ENCODE measurements around the gene GALNT17. TPM values are rescaled to one million over a fixed set of nuclear protein-coding genes. Genes with fewer than 3 reads are reported as not detected.

Gene GALNT17
- total and polyA plus RNA-seq, 4 donors = 1.3 to 22.4 (median 4.0) TPM

DNA sequence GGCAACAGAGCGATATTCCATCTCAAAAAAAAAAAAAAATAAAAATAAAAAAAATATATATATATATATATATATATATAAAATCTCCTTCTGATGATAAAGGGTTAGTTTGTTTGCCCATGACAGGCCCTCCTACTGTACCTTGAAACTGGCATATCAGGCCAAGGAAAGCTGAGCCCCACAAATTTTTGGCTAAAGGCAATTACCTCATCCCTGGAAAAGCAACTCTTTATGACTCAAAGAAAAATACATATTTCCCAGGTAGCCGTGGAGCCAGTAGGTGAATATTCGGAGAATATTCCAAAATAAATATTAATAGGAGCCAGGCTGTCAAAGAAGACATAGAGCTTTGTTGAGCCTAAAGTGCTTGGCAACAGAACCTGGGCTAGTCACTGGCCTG is 245.1 kb downstream of the GALNT17 start:
- ATAC-seq (ENCODE audit: low FRiP score) (no peak), DNase-seq (no peak)
- H3K27ac ChIP-seq (ENCODE audit: low read depth in 1 of 2, low read length in 2 of 2) = no peak overlapping the region
- no peak overlapping the region for H3K4me3 ChIP-seq (ENCODE audit: low read length in 2 of 2)
- H3K4me1 ChIP-seq (ENCODE audit: control insufficient read depth in 1 of 2, insufficient read depth in 2 of 2, low read length in 2 of 2) = no peaks in the 10 kb centered on the region
- no peaks in the 10 kb centered on the region for H3K9me3 ChIP-seq (ENCODE audit: control insufficient read depth, low read length)
- intact Hi-C loops (cut with DNase I) = no loop called here
- 26 to 29% methylated on average over 3 of the region's 3 CpGs for WGBS, 2 donors
- H3K36me3 ChIP-seq (ENCODE audit: control insufficient read depth in 1 of 2, insufficient read depth in 2 of 2, low read length in 1 of 2) = no peaks in the 10 kb centered on the region
- H3K27me3 ChIP-seq (ENCODE audit: control insufficient read depth in 1 of 2, insufficient read depth in 2 of 2, low read length in 1 of 2) = no peaks in the 10 kb centered on the region

GRCh38 chr7:71377469-71377868 is 245.5 kb downstream of the GALNT17 start:
- DNase-seq = no peak
- Histone ChIP-seq H3K36me3 (ENCODE audit: control insufficient read depth in 1 of 2, insufficient read depth in 2 of 2, low read length in 1 of 2) (no peaks in the 10 kb centered on the region), H3K4me1 (ENCODE audit: control insufficient read depth in 1 of 2, insufficient read depth in 2 of 2, low read length in 2 of 2) (no peaks in the 10 kb centered on the region), H3K9me3 (ENCODE audit: control insufficient read depth, low read length) (no peaks in the 10 kb centered on the region), H3K27ac (ENCODE audit: low read depth in 1 of 2, low read length in 2 of 2) (no peak overlapping the region), H3K4me3 (ENCODE audit: low read length in 2 of 2) (no peak overlapping the region), H3K27me3 (ENCODE audit: control insufficient read depth in 1 of 2, insufficient read depth in 2 of 2, low read length in 1 of 2) (no peaks in the 10 kb centered on the region)
- intact Hi-C loops (cut with DNase I) = no loop called here
- 72 to 77% methylated on average over 3 of the region's 3 CpGs for WGBS, 2 donors
- ATAC-seq (ENCODE audit: low FRiP score) = no peak

GRCh38 chr7:71384094-71384493 is 252.2 kb downstream of the GALNT17 start:
- no peaks in the 10 kb centered on the region for H3K27me3 ChIP-seq (ENCODE audit: control insufficient read depth in 1 of 2, insufficient read depth in 2 of 2, low read length in 1 of 2)
- no peak overlapping the region for H3K4me3 ChIP-seq (ENCODE audit: low read length in 2 of 2)
- ATAC-seq (ENCODE audit: low FRiP score) = no peak
- no peaks in the 10 kb centered on the region for H3K9me3 ChIP-seq (ENCODE audit: control insufficient read depth, low read length)
- WGBS, 2 donors = 77 to 81% methylated on average over 5 of the region's 5 CpGs
- intact Hi-C loops (cut with DNase I) = no loop called here
- no peaks in the 10 kb centered on the region for H3K36me3 ChIP-seq (ENCODE audit: control insufficient read depth in 1 of 2, insufficient read depth in 2 of 2, low read length in 1 of 2)
- no peaks in the 10 kb centered on the region for H3K4me1 ChIP-seq (ENCODE audit: control insufficient read depth in 1 of 2, insufficient read depth in 2 of 2, low read length in 2 of 2)
- DNase-seq = no peak
- no peak overlapping the region for H3K27ac ChIP-seq (ENCODE audit: low read depth in 1 of 2, low read length in 2 of 2)

DNA sequence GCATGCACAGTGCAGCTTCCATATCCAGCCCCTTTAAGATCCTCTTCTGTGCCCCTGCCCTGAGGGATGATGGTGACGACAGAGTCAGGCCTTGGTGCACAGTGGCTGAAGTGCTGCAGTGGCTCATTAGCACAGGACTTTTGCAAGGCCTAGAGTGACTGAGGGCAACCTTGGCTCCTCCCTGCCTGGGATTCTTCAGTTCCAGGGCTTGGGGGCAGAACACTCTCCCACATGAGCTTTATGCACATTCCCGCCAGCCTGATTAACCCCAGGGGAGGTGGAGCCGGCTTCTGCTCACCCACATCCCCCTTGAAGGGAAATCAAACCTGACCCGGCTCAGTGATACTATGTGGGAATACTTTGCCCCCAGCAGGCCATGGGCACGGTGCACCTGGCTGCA is 253.4 kb downstream of the GALNT17 start:
- intact Hi-C loops (cut with DNase I) = no loop called here
- no peak overlapping the region for H3K27ac ChIP-seq (ENCODE audit: low read depth in 1 of 2, low read length in 2 of 2)
- no peaks in the 10 kb centered on the region for H3K4me1 ChIP-seq (ENCODE audit: control insufficient read depth in 1 of 2, insufficient read depth in 2 of 2, low read length in 2 of 2)
- DNase-seq (no peak), ATAC-seq (ENCODE audit: low FRiP score) (no peak)
- H3K9me3 ChIP-seq (ENCODE audit: control insufficient read depth, low read length) = no peaks in the 10 kb centered on the region
- no peaks in the 10 kb centered on the region for H3K36me3 ChIP-seq (ENCODE audit: control insufficient read depth in 1 of 2, insufficient read depth in 2 of 2, low read length in 1 of 2)
- H3K27me3 ChIP-seq (ENCODE audit: control insufficient read depth in 1 of 2, insufficient read depth in 2 of 2, low read length in 1 of 2) = no peaks in the 10 kb centered on the region
- H3K4me3 ChIP-seq (ENCODE audit: low read length in 2 of 2) = no peak overlapping the region
- 90 to 92% methylated on average over 5 of the region's 5 CpGs for WGBS, 2 donors

DNA sequence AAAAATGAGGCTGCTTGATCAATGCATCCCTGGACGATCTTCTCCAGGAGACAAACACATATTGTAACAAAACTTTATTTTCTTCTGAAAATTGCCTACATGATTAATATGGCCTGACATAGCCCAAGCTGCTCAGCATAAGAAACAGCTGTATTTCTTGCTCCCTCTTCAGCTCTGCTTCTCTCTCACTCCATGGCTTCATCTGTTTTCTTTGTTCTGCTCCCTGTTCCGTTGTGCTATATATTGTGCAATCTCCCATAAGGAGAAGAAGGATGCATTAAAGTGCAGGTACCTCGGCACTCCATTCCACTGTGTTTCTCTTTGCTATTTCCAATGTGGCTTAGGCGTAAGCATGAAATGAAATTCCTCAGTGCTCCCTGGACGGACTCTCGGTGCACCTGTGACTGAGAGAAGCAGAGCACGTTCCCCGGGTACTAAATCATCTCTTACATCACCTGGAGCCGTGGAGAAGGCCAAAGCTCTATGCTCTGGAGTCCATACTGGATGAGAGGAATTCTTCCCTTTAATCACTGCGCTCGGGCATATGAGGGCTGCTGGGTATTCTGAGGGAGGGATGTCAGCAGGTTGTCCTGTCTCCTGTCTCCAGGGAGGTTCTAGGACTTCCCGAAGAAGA is 254.3 kb downstream of the GALNT17 start:
- 88 to 91% methylated on average over 12 of the region's 12 CpGs for WGBS, 2 donors
- Histone ChIP-seq H3K27me3 (ENCODE audit: control insufficient read depth in 1 of 2, insufficient read depth in 2 of 2, low read length in 1 of 2) (no peaks in the 10 kb centered on the region), H3K36me3 (ENCODE audit: control insufficient read depth in 1 of 2, insufficient read depth in 2 of 2, low read length in 1 of 2) (no peaks in the 10 kb centered on the region), H3K4me3 (ENCODE audit: low read length in 2 of 2) (no peak overlapping the region), H3K9me3 (ENCODE audit: control insufficient read depth, low read length) (no peaks in the 10 kb centered on the region), H3K27ac (ENCODE audit: low read depth in 1 of 2, low read length in 2 of 2) (no peak overlapping the region), H3K4me1 (ENCODE audit: control insufficient read depth in 1 of 2, insufficient read depth in 2 of 2, low read length in 2 of 2) (no peaks in the 10 kb centered on the region)
- intact Hi-C loops (cut with DNase I) = no loop called here
- ATAC-seq (ENCODE audit: low FRiP score) (no peak), DNase-seq (no peak)

DNA sequence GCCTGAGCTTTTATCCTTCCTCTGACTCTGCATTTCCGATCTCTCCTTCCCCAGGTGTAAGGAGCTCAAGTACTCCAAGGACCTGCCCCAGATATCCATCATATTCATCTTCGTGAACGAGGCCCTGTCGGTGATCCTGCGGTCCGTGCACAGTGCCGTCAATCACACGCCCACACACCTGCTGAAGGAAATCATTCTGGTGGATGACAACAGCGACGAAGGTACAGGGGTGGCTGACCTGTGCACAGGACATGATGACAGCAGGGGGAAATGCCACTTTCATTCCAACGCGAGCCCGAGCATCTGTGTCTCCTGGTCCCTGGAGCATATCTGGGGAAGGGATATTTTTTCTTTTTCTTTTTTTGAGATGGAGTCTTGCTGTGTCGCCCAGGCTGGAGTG is 256.2 kb downstream of the GALNT17 start:
- ATAC-seq (ENCODE audit: low FRiP score) = no peak
- intact Hi-C loops (cut with DNase I) = no loop called here
- Histone ChIP-seq H3K4me1 (ENCODE audit: control insufficient read depth in 1 of 2, insufficient read depth in 2 of 2, low read length in 2 of 2) (no peaks in the 10 kb centered on the region), H3K36me3 (ENCODE audit: control insufficient read depth in 1 of 2, insufficient read depth in 2 of 2, low read length in 1 of 2) (no peaks in the 10 kb centered on the region), H3K27ac (ENCODE audit: low read depth in 1 of 2, low read length in 2 of 2) (no peak overlapping the region), H3K4me3 (ENCODE audit: low read length in 2 of 2) (no peak overlapping the region), H3K27me3 (ENCODE audit: control insufficient read depth in 1 of 2, insufficient read depth in 2 of 2, low read length in 1 of 2) (no peaks in the 10 kb centered on the region), H3K9me3 (ENCODE audit: control insufficient read depth, low read length) (no peaks in the 10 kb centered on the region)
- 92 to 93% methylated on average over 14 of the region's 14 CpGs for WGBS, 2 donors
- no peak for DNase-seq

DNA sequence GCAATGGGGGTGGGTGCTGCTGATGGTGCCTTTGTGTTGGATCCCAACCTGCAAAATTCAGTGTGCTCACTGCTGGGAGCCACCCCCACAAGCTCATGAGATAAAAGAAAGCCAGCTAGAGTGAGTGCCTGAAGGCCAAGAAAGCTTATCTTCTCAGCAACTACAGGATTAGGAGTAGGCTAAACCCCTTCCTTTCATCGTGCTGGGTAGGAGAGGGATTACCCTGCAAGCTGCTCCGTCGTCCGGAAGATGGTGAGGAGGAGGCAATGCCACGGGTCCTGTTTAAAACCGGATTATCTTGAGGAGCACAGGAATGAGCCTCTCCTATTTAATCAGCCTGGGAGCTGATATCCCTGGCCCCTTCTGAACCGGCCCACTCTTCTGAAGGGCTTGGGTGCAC is 258.0 kb downstream of the GALNT17 start:
- no peak for ATAC-seq (ENCODE audit: low FRiP score)
- Histone ChIP-seq H3K4me3 (ENCODE audit: low read length in 2 of 2) (no peak overlapping the region), H3K9me3 (ENCODE audit: control insufficient read depth, low read length) (no peaks in the 10 kb centered on the region), H3K4me1 (ENCODE audit: control insufficient read depth in 1 of 2, insufficient read depth in 2 of 2, low read length in 2 of 2) (no peaks in the 10 kb centered on the region), H3K27me3 (ENCODE audit: control insufficient read depth in 1 of 2, insufficient read depth in 2 of 2, low read length in 1 of 2) (no peaks in the 10 kb centered on the region), H3K27ac (ENCODE audit: low read depth in 1 of 2, low read length in 2 of 2) (no peak overlapping the region), H3K36me3 (ENCODE audit: control insufficient read depth in 1 of 2, insufficient read depth in 2 of 2, low read length in 1 of 2) (no peaks in the 10 kb centered on the region)
- no peak for DNase-seq
- intact Hi-C loops (cut with DNase I) = no loop called here
- WGBS, 2 donors = 91 to 95% methylated on average over 7 of the region's 7 CpGs

DNA sequence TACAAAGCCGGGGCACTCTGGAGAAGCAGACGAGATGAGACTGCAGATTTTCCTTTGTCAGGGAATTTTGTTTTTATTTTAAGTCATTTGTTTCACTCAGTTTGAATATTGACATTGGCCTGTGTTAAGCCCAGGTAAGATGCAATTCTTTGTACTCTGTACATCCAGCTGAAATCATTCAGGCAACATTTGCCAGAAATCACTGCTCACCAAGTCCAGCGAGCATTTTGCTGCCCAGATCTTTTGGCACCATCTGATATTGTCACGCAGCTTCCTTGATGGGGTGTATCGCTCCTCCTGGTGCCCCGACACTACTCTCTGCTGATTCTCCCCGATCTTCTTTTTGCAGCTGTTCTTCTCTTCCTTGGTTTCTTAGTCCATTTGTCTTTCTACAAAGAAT is 261.7 kb downstream of the GALNT17 start:
- intact Hi-C loops (cut with DNase I) = no loop called here
- Histone ChIP-seq H3K27me3 (ENCODE audit: control insufficient read depth in 1 of 2, insufficient read depth in 2 of 2, low read length in 1 of 2) (no peaks in the 10 kb centered on the region), H3K4me3 (ENCODE audit: low read length in 2 of 2) (no peak overlapping the region), H3K9me3 (ENCODE audit: control insufficient read depth, low read length) (no peaks in the 10 kb centered on the region), H3K36me3 (ENCODE audit: control insufficient read depth in 1 of 2, insufficient read depth in 2 of 2, low read length in 1 of 2) (no peaks in the 10 kb centered on the region), H3K4me1 (ENCODE audit: control insufficient read depth in 1 of 2, insufficient read depth in 2 of 2, low read length in 2 of 2) (no peaks in the 10 kb centered on the region), H3K27ac (ENCODE audit: low read depth in 1 of 2, low read length in 2 of 2) (no peak overlapping the region)
- ATAC-seq (ENCODE audit: low FRiP score) = no peak
- no peak for DNase-seq
- WGBS, 2 donors = 71 to 89% methylated on average over 7 of the region's 7 CpGs

DNA sequence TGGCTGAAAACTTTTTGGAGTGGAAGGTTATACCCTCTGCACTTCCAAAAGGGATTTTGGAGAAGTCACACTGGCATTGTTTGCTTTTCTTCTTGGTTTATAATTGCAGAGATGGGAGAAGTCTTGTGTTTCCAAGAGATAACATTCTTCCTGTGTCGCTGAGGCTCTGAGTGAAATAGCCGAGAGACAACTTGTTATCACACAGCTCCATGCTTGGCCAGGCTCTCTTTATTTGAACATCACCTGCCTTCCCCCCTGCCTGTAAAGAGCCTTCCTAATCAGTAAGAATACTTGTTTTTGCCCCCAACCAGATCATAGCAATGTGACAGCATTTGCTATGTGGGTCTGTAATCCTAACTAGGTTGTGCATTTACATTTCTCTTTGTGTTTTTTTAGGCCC is 270.7 kb downstream of the GALNT17 start:
- Histone ChIP-seq H3K27me3 (ENCODE audit: control insufficient read depth in 1 of 2, insufficient read depth in 2 of 2, low read length in 1 of 2) (no peaks in the 10 kb centered on the region), H3K27ac (ENCODE audit: low read depth in 1 of 2, low read length in 2 of 2) (no peak overlapping the region), H3K9me3 (ENCODE audit: control insufficient read depth, low read length) (no peaks in the 10 kb centered on the region), H3K36me3 (ENCODE audit: control insufficient read depth in 1 of 2, insufficient read depth in 2 of 2, low read length in 1 of 2) (no peaks in the 10 kb centered on the region), H3K4me1 (ENCODE audit: control insufficient read depth in 1 of 2, insufficient read depth in 2 of 2, low read length in 2 of 2) (peaks cover 0 to 2% of the 10 kb centered on the region in 2 donors), H3K4me3 (ENCODE audit: low read length in 2 of 2) (no peak overlapping the region)
- no peak for DNase-seq
- intact Hi-C loops (cut with DNase I) = no loop called here
- 78% methylated on average over 2 of the region's 2 CpGs for WGBS, 2 donors
- ATAC-seq (ENCODE audit: low FRiP score) = no peak
